ENCODE measurements around the gene MRI1.

DNA sequence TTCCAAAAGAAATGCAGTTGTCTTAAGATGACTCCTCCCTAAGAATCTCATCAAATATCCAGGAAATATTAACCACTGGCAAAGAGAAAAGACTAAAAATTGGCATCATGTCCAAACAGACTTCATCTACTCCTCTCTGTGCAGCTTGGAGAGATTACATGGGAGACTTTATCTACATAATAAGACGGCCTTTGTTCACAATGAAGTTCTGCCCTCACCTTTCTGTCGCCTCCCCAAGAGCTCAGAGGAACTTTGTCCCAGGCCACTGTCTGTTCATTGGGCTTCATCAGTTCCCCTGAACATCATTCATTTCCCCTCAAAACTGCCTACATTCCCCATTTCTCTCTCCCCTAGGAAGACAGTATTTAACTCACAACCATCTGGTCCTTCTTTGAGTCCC lies 22.4 kb upstream of the MRI1 start:
- TF ChIP-seq POLR2A (IDR thresholded peaks at IDR 0.05; ENCODE audit: low read length) (no peak), GATA1 (IDR thresholded peaks at IDR 0.05; ENCODE audit: low read depth, low read length) (no peak)
